HEK293T (cell line): ENCODE results near the gene CNOT1.

Source experiments
- ARNT ChIP-seq: fragments of 450-650 bp; IDR thresholded peaks from 2 replicates; pipeline ENCODE4 v1.6.1; 2017; ENCODE audit warnings: mild to moderate bottlenecking
- BHLHE40 ChIP-seq: fragments of 450-650 bp; IDR thresholded peaks from 2 replicates; pipeline ENCODE4 v1.6.1; 2016; ENCODE audit warnings: mild to moderate bottlenecking, moderate library complexity, borderline replicate concordance
- FOXK2 ChIP-seq: fragments of 450-650 bp; IDR thresholded peaks from 2 replicates; pipeline ENCODE4 v1.6.1; 2016; ENCODE audit warnings: mild to moderate bottlenecking
- L3MBTL2 ChIP-seq: fragments of 450-650 bp; conservative IDR thresholded peaks from 2 replicates; pipeline ENCODE4 v1.6.1; 2016; ENCODE audit warnings: mild to moderate bottlenecking
- NFRKB ChIP-seq: fragments of 450-650 bp; IDR thresholded peaks from 2 replicates; pipeline ENCODE4 v1.6.1; 2016; ENCODE audit warnings: mild to moderate bottlenecking, moderate library complexity
- SP1 ChIP-seq: fragments of 450-650 bp; IDR thresholded peaks from 2 replicates; pipeline ENCODE4 v1.6.1; 2017
- TARDBP ChIP-seq: fragments of 450-650 bp; IDR thresholded peaks from 2 replicates; pipeline ENCODE4 v1.6.1; 2016
- ZNF384 ChIP-seq: fragments of 450-650 bp; IDR thresholded peaks from 2 replicates; pipeline ENCODE4 v1.6.1; 2016

GRCh38 chr16:58519707-58520106 is 109.9 kb downstream of the CNOT1 start:
- no peak for TF ChIP-seq TARDBP
- TF ChIP-seq BHLHE40 = no peak
- no peak for TF ChIP-seq NFRKB
- TF ChIP-seq SP1 = no peak
- TF ChIP-seq ZNF384 = no peak
- TF ChIP-seq ARNT = no peak
- TF ChIP-seq FOXK2 = no peak
- TF ChIP-seq L3MBTL2 = no peak
